Stimulated activated CD4-positive, alpha-beta T cell treated with anti-CD3 and anti-CD28 coated beads, Interleukin-2, amount 100 ng/mL, for 48 hours (primary cell): ENCODE results near the gene ERC1.

Experiments used
- DNase-seq, 2 donors: peaks; one replicate each; pipeline ENCODE4 v3.0.0-alpha.2; 2020

The ERC1 gene

DNA sequence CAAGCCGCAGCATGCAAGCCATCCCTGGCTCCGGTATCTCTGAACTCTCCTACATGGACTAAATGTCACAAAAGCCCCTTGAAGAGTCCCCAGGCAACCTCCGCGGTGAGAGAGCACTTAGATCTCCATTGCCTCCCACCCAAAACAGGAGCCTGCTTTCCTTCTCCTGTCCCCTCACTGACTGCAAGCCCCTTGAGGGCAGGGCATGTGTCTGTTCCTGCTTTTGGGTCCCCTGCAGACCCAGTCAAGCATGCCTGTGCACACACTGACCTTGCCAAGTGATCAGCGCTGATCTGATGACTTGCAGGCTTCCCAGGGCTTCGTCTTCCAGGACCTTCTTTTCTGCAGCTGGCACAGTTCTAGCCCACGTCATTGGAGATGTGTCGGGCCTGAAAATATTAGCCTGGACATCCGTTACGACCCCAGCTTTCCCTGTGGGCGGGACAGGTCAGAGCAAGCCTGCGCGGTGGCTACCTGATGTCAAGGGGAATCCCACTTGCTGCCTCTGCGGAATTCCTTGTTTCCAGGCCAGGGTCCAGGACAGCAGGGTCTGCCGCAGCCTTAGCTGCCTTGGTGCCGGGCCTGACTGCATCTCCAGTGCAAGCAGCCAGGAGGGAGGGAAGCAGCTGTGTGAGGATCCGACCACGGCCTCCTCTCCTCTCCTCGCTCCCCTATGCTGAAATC, 510.8 kb downstream of the ERC1 start:
- no peak for DNase-seq

DNA sequence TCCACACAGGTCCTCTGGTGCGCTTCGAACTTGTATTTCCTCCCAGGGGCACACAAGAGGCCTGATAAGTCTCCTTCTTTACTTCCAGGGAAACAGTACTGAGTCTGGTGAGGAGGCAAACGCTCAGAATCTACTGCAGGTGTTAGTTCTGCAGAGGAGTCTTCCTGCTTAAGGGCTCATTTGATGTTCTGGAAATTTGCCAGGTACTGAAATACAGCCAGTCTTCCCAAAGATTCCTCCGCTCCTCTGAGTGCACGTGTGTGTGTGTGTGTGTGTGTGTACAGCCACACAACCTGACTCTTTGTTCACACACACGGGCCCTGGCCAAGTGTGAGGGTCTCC, 511.3 kb downstream of the ERC1 start:
- DNase-seq, result no peak

GRCh38 chr12:1502831-1503230, 511.8 kb downstream of the ERC1 start:
- no peak for DNase-seq

DNA sequence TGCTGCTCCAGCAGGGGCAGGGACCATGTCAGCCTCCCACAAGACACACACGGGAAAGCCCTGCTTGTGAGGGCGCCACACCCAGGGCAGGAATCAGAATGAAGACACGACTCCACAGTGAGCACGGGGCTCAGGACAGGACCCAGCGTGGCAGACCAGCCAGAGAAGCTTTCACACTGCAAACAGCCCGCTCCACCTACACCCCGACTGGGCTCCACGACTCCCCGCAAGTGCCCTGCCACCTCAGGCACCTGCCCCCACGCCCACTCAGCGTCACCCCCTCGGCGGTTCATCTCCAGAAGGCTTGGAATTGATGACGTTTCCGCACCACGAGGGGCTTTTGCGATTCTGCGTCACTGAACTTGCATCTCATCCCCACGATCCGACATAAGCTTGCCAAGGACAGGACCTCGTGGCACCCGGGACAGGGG, 512.3 kb downstream of the ERC1 start:
- no peak for DNase-seq

- no peak for DNase-seq
Measured at GRCh38 chr12:1504304-1504894, 513.4 kb downstream of the ERC1 start.

DNA sequence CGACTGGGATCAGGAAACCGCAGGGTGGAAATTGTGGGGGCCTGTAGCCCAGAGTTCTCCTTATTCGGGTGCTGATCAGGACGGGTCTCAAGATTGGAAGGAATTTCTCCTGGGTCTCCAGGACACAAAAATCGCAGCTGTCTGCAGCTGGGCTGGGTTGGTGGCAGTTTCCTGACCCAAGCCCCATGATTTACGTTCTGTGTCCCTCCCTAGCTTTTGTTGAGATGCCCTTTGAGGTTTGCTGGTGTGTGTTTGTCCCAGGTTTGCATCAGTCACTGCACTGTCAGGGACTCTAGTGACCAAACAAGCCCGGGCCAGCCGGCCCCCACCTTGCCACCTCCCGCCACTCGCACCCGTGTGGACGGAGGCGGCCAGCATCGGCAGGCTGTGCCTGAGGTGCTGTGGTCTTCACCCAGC, 513.9 kb downstream of the ERC1 start:
- DNase-seq, result no peak

GRCh38 chr12:1505576-1505975, 514.6 kb downstream of the ERC1 start:
- no peak for DNase-seq

DNA sequence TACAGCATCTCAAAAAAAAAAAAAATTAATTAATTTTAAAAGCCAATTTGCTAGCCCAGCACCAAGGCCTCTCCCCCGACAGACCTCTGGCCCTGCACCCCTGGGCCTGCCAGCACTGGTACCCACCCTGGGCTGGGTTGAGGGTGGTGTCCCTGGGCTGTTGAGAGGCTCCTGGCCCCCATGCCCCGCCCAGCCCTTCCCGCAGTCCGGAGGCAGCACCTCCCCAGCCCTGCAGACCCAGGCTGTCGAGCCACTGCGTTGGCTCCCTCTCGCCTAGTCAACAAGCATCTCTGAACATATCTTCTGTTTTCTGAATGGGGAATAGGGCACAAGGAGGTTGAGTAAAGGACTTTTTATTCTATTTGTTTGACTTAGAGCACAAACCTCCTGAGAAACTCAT, 516.3 kb downstream of the ERC1 start:
- no peak for DNase-seq

GRCh38 chr12:1509413-1510052, 518.5 kb downstream of the ERC1 start:
- DNase-seq, result no peak

DNA sequence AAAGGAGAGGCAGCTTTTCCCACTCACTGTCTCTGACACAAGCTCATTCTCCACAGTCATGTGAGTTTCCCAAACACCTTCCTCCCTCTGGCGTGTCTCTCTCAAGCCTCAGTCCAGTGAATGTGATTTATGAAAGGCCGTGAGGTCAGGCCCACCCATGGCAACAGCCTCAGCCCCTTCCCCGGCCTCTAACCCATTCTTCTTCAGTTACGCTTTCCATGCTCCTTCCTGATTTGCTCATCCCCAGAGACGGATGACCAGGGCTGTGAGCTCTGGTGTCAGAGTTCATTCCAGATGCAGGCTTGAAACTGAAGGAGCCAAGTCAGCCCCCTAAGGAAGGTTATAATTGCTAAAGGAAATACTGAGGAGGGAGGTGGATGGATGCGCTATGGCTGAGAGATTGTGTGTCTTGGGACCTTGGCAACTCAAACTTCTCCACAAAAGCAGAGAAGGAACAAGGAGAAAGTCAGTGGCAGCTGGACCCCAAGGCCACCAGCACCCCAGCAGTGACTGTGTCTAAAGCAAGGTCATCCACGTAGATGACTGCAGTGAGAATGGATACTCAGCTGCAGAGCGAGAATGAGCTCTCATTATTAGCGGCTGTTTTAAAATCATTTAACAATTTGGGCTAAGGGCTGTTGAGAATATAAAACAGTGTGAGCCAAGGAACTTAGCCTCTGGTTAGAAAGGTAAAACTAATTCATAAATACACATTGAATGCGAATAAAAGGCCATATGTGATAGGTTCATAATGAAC, 519.2 kb downstream of the ERC1 start:
- DNase-seq, result no peak

DNA sequence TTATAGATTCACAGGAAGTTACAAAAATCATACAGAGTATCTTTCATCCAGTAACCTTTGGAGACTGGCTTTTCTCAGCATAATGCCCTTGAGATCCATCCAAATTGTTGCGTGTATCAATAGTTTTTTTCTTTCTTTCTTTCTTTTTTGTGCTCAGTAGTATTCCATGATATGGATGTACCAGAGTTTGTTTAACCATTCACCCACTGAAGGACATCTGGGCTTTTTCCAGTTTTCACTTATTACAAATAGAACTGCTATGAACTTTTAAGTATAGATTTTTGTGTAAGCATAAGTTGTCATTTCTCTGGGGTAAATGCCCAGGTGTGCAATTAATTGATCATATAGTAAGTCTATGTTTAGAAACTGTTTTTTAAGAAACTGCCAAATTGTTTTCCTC, 524.0 kb downstream of the ERC1 start:
- DNase-seq, result no peak

DNA sequence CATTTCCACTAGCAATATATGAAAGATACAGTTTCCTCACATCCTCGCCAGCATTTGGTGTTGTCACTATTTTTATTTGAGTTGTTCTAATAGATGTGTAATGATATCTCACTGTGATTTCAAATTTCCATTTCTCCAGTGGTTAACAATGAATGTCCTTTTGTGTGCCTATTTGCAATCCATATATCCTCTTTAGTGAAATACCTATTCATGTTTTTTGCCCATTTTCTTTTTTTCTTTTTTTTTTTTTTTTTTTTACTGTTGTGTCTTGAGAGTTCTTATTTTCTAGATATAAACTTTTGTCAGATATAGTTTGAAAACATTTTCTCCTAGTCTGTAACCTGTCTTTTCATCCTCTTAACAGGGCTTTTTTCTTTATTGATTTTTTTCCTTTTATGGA, 524.4 kb downstream of the ERC1 start:
- no peak for DNase-seq

- no peak for DNase-seq
Measured at GRCh38 chr12:1517007-1517406, 526.0 kb downstream of the ERC1 start.

DNA sequence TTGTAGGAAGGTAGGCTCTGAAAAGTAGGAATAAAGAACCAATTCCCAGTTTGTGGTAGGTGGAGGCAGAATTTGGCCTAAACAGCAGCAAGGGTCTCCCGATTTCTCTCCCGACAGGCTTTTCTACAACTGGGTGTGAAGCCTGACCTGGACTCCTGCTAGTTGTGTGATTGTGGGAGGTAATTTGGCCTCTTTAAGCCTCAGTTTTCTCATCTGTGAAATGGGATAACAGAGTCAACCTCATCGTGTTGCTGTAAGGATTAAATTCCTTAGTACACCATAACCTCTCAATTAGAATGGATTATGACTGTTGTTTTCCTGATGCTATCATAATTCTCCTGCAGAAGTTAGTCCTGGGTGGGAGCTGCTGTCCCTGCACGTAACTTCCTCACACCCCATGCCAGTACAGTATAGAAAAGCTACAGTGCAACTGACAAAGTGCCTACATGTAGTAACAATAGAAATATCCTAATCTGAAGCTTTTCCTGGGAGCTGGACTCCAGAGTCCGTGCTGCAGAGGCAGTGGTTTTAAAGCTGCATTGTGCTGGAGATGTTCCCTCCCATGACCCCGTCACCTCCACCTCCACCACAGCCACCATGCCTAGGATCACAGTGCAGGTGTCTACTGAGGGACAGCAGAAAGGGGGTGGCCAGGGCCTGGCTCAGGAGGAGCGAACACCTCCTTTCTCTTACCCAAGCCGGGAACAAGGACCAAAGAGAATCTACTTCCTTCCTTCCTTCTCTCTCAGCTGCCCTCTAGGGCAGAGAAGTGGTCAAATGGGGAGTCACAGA, 526.9 kb downstream of the ERC1 start:
- no peak for DNase-seq

DNA sequence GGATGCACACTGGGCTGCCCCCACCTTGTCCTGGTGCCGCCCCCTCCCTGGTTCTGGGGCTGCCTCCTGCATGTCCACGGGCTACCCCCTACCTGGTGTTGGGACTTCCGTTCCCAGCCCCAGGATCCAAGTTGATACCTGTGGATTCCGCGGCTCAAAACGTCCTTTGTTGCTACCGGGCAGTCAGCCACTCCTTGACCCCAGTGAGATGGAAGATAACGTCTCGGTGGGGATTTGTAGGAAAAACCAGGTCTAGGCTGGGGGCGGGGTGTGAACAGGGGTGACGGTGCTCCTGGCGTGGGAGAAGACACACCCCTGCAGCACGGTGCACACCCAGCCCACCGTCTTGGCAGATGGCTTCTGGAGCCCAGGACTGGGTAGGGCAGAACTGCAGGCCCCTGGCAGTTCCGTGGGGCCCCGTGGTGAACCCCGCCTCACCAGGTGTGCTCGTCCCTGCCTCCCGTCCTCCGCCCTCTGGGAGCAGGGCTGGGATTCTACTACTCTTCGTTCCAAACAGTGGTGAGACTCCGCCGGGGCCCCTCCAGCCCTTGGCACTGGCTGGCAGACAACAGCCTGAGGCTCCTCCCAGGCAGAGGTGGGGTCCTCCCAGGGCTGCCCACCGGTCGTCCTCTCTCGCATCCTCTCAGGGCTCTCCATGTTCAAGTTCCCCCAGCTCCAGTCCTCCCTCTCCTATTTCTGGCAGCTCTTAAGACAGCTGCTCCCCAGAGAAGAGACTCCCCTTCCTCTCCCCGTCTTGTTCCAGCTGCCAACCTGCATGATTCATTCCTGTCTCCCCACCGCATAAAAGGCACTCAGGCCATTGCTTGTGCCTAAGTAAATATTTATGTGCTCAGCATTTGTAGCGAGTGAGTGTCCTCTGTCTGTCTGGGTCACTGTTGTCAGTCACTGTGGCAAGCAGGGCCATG, 527.8 kb downstream of the ERC1 start:
- DNase-seq, result no peak

GRCh38 chr12:1519642-1520041, 528.6 kb downstream of the ERC1 start:
- DNase-seq, result no peak

GRCh38 chr12:1523046-1523445, 532.0 kb downstream of the ERC1 start:
- no peak for DNase-seq

DNA sequence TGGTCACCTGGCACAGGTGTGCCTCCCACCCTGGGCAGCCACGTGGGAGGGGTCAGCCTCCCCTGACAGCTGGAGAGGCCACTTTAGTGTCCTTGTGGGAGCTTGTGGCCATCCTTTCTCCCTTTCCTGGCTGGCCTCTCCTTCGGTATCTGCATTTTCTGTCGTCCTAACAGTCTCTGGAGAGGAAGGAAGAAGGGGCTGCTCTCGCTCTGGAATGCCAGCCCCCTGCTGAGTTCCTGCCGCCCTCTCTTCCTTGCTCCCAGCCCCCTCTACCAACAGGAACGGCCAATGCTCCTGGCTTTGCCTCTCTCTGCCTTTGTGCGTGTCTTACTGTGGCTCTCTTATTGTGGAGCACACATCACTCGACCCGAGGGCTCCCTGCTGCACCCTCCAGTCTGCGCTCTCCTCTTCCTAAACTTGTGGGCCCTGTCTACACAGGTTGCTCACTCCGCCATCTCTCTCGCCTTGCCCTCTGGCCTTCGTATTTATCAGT, 532.6 kb downstream of the ERC1 start:
- DNase-seq, result no peak

DNA sequence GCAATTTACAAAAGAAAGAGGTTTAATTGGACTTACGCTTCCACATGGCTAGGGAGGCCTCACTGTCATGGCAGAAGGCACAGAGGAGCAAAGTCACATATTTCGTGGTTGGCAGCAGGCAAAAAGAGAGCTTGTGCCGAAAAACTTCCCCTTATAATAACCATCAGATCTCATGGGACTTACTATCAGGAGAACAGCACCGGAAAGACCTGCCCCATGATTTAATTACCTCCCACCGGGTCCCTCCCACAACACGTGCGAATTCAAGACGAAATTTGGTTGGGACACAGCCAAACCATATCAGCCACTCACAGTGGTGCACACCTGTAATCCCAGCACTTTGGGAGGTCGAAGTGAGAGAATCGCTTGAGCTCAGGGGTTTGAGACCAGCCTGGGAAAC, 534.8 kb downstream of the ERC1 start:
- DNase-seq, result no peak

GRCh38 chr12:1527789-1528188, 536.8 kb downstream of the ERC1 start:
- no peak for DNase-seq

- no peak for DNase-seq
Measured at GRCh38 chr12:1528791-1529190, 537.8 kb downstream of the ERC1 start.
